Aorta (tissue), 5 donors: ENCODE measurements around the gene DNAJC6. TPM values are rescaled to one million over a fixed set of nuclear protein-coding genes. Genes with fewer than 3 reads are reported as not detected.

Source experiments
- ATAC-seq: fragments of 200-7000 bp; cut with Tn5 transposase; one replicate; pipeline ENCODE4 v1.9.1; 2022; ENCODE audit warnings: moderate library complexity; ENCODE audit not compliant: low FRiP score
- DNase-seq, 2 donors: peaks; one replicate each; pipeline ENCODE4 v3.0.0-alpha.2; 2020
- H3K27ac ChIP-seq, 2 donors: one replicate each; pipeline ENCODE4 v1.5.1; 2013; ENCODE audit warnings: low read length in 2 of 2, mild to moderate bottlenecking in 2 of 2, moderate library complexity in 2 of 2, control low read depth in 1 of 2, inconsistent platforms in 1 of 2, low read depth in 1 of 2
- H3K27me3 ChIP-seq, 2 donors: one replicate each; pipeline ENCODE4 v1.6.1; 2013; ENCODE audit warnings: control low read depth in 1 of 2, low read length in 1 of 2, mild to moderate bottlenecking in 1 of 2, moderate library complexity in 1 of 2; ENCODE audit not compliant: insufficient read depth in 2 of 2, control insufficient read depth in 1 of 2
- H3K36me3 ChIP-seq, 2 donors: one replicate each; pipeline ENCODE4 v1.6.1; 2013; ENCODE audit warnings: control low read depth in 1 of 2, low read length in 1 of 2, mild to moderate bottlenecking in 1 of 2; ENCODE audit not compliant: insufficient read depth in 2 of 2, control insufficient read depth in 1 of 2
- H3K4me1 ChIP-seq, 2 donors: one replicate each; pipeline ENCODE4 v1.6.1; 2013; ENCODE audit warnings: low read length in 2 of 2, control low read depth in 1 of 2, mild to moderate bottlenecking in 1 of 2, moderate library complexity in 1 of 2; ENCODE audit not compliant: insufficient read depth in 2 of 2, control insufficient read depth in 1 of 2
- H3K4me3 ChIP-seq, 2 donors: one replicate each; pipeline ENCODE4 v1.5.1; 2013; ENCODE audit warnings: low read length in 2 of 2, control low read depth in 1 of 2, mild to moderate bottlenecking in 1 of 2
- H3K9me3 ChIP-seq: one replicate; pipeline ENCODE4 v1.6.1; 2013; ENCODE audit warnings: mild to moderate bottlenecking, low read length; ENCODE audit not compliant: control insufficient read depth
- WGBS, 2 donors: extraction: QIAGEN DNeasy Blood & Tissue Kit; methylation state at CpG; one replicate each; pipeline ENCODE4 v1.1.7; 2013; 5-methylcytosine and 5-hydroxymethylcytosine counted together
- intact Hi-C, 2 donors: fragments of 100-400 bp; cut with DNase I; formaldehyde crosslinking; loops; one replicate each; pipeline versions ENCODE4 v1.14.2 to v1.15.0; 2022
- polyA plus RNA-seq, 2 donors: library from polyadenylated mRNA; stranded (reverse); fragments of 200-250 nt; gene quantifications; one replicate each; pipeline ENCODE4 v1.2.3, GENCODE V29; 2013
- total RNA-seq, 2 donors: library from RNA; stranded (reverse); fragmentation: NEBNext Ultra II Directional; extraction: Animal tissue kit (Norgen Biotek cat#: 25700); gene quantifications; one replicate each; pipeline ENCODE4 v1.2.1, GENCODE V29; 2021
- donor health status: healthy with polysubstance abuse.
- donor health status: Bipolar disorder and iron deficiency.
- donor health status: DM: no; HTN: no; CAD: no.
- donor health status: DM: no; HTN: no; CAD: no.
- donor health status: DM: yes; HTN: yes; CAD: no.

DNAJC6 gene
- total and polyA plus RNA-seq, 4 donors = 1.3 to 3.8 (median 2.3) TPM; not detected in 1

GRCh38 chr1:65412984-65413375, 103.6 kb downstream of the DNAJC6 start:
- no peaks in the 10 kb centered on the region for H3K4me1 ChIP-seq
- DNase-seq (no peak), ATAC-seq (no peak)
- no peak overlapping the region for H3K4me3 ChIP-seq
- H3K9me3 ChIP-seq = no peaks in the 10 kb centered on the region
- intact Hi-C loops = loop anchor here in 1 of 2 donors (10.0 kb wide), 1 partner anchor 158 kb away; no protein-coding TSS in a partner anchor
- no peaks in the 10 kb centered on the region for H3K36me3 ChIP-seq
- 91 to 93% methylated on average over 3 of the region's 3 CpGs for WGBS, 2 donors
- no peak overlapping the region for H3K27ac ChIP-seq
- H3K27me3 ChIP-seq = no peaks in the 10 kb centered on the region

- 90% methylated on average over 4 of the region's 4 CpGs for WGBS, 2 donors
- Histone ChIP-seq H3K4me1 (no peaks in the 10 kb centered on the region), H3K27me3 (no peaks in the 10 kb centered on the region), H3K27ac (no peak overlapping the region), H3K36me3 (no peaks in the 10 kb centered on the region), H3K9me3 (no peaks in the 10 kb centered on the region), H3K4me3 (no peak overlapping the region)
- ATAC-seq (no peak), DNase-seq (no peak)
- intact Hi-C loops = loop anchor here in 1 of 2 donors (10.0 kb wide), 1 partner anchor 160 kb away; no protein-coding TSS in a partner anchor
Measured at GRCh38 chr1:65414538-65414937, 105.2 kb downstream of the DNAJC6 start.

GRCh38 chr1:65416767-65417166, 107.4 kb downstream of the DNAJC6 start:
- no peak overlapping the region for H3K4me3 ChIP-seq
- no peak overlapping the region for H3K27ac ChIP-seq
- DNase-seq = no peak
- intact Hi-C loops = loop anchor here in 1 of 2 donors (10.0 kb wide), 1 partner anchor 162 kb away; no protein-coding TSS in a partner anchor
- H3K36me3 ChIP-seq = no peaks in the 10 kb centered on the region
- H3K27me3 ChIP-seq = no peaks in the 10 kb centered on the region
- H3K4me1 ChIP-seq = no peaks in the 10 kb centered on the region
- ATAC-seq = no peak
- no peaks in the 10 kb centered on the region for H3K9me3 ChIP-seq
- WGBS, 2 donors = 89 to 100% methylated on average over 1 of the region's 1 CpG

DNA sequence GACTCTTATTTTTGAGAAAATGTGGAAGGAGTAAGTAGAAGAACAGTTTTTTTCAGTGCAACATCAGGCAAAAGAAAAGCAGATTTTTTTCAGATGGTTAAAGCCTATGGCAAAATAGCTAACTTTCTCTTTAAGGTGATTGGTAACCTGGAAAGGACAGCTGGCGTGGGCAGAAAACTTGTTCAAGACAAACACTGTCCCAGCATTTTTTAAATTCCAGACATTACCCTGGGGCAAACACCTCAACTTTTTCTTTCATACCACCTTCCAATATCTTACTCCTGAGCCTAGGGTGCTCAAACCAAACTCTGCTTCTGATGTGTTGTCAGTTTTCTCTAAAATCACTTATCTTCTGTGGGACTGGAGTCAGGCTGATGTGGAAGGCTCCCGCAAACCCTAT, 108.4 kb downstream of the DNAJC6 start:
- Histone ChIP-seq H3K36me3 (no peaks in the 10 kb centered on the region), H3K27ac (no peak overlapping the region), H3K4me3 (no peak overlapping the region), H3K4me1 (peaks cover 0 to 3% of the 10 kb centered on the region in 2 donors), H3K27me3 (no peaks in the 10 kb centered on the region), H3K9me3 (no peaks in the 10 kb centered on the region)
- DNase-seq (no peak), ATAC-seq (no peak)
- WGBS, 2 donors = 52 to 55% methylated on average over 2 of the region's 2 CpGs
- intact Hi-C loops = loop anchor here in 1 of 2 donors (10.0 kb wide), 1 partner anchor 163 kb away; no protein-coding TSS in a partner anchor

GRCh38 chr1:65418522-65419185, 109.3 kb downstream of the DNAJC6 start:
- ATAC-seq (no peak), DNase-seq (no peak)
- WGBS, 2 donors = 91 to 95% methylated on average over 4 of the region's 4 CpGs
- Histone ChIP-seq H3K27me3 (no peaks in the 10 kb centered on the region), H3K36me3 (no peaks in the 10 kb centered on the region), H3K27ac (no peak overlapping the region), H3K4me1 (peaks cover 0 to 3% of the 10 kb centered on the region in 2 donors), H3K4me3 (no peak overlapping the region), H3K9me3 (no peaks in the 10 kb centered on the region)
- intact Hi-C loops = loop anchor here in 1 of 2 donors (10.0 kb wide), 1 partner anchor 164 kb away; no protein-coding TSS in a partner anchor

GRCh38 chr1:65419681-65420589, 110.6 kb downstream of the DNAJC6 start:
- intact Hi-C loops = loop anchor here (2.0 to 10.0 kb wide), 3 partner anchors 155 to 353 kb away; no protein-coding TSS in a partner anchor
- H3K4me3 ChIP-seq = peak overlapping the region; percentile 20 to 98
- peak overlapping the region in 1 of 2 donors; percentile 21 for H3K27ac ChIP-seq
- no peaks in the 10 kb centered on the region for H3K9me3 ChIP-seq
- ATAC-seq (peak; percentile 98), DNase-seq (peak; percentile 99)
- no peaks in the 10 kb centered on the region for H3K27me3 ChIP-seq
- H3K4me1 ChIP-seq = peaks cover 0 to 3% of the 10 kb centered on the region in 2 donors
- H3K36me3 ChIP-seq = no peaks in the 10 kb centered on the region
- 1% methylated on average over 44 to 52 of the region's 52 CpGs for WGBS, 2 donors

DNA sequence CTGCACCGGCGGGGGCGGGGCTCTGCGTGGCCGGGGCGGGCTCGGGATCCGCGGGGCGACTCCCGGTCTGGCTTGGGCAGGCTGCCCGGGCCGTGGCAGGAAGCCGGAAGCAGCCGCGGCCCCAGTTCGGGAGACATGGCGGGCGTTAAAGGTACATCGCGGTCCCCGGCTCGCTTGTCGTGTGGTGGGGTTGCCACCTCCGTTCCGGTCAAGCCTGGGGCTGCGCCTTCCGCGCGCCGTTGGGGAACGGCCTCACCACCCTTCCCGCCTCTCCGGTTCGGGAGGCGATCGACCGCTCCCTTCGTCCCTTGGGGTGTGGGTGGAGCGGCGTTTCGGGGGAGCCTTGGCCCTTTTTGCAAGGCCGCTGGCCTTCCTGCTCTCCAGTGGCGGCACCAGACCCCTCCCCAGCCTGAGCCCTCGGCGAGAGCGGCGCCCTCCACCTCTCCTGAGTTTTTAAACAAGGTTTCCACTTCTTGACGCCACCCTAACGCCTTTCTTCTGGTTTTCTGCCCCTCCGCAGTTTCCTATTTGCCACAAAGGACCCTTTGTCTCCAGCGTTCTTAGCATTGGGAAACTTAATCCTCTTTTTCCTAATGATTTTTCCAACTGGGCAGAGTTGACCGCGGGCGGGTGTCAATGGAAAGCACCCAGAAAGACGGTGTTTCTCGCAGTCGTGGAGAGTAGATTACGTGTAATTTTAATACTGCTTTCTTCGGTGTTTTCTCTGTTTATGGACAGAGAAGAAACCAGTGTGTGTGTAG, 111.4 kb downstream of the DNAJC6 start, which contains the start of the genes LEPR and LEPROT:
Gene LEPR (plus strand): TSS at position 79 of the 761 bp plus-strand sequence. CDS start 144,898 bp downstream, outside the sequence.
Gene LEPROT (plus strand): TSS at position 79 of the 761 bp plus-strand sequence. CDS start 57 bp downstream, at position 136.
- Histone ChIP-seq H3K27me3 (no peaks in the 10 kb centered on the region), H3K4me3 (peak within 1 kb of the TSS; percentile 86 to 98), H3K9me3 (no peaks in the 10 kb centered on the region), H3K27ac (peak within 1 kb of the TSS; percentile 91 to 93), H3K36me3 (peaks cover 2 to 3% of the 10 kb centered on the region in 2 donors), H3K4me1 (peaks cover 0 to 3% of the 10 kb centered on the region in 2 donors)
- peak; percentile 0 for ATAC-seq
- no peak for DNase-seq
- WGBS, 2 donors = 0 to 1% methylated on average over 38 to 60 of the region's 60 CpGs
- intact Hi-C loops = loop anchor here in 1 of 2 donors (2.0 to 10.0 kb wide), 2 partner anchors 156 to 354 kb away; no protein-coding TSS in a partner anchor
